Spleen (tissue), 11 donors: Measurements from ENCODE around the gene LEO1. TPM values are rescaled to one million over a fixed set of nuclear protein-coding genes. Genes with fewer than 3 reads are reported as not detected.

Source experiments
- DNase-seq: peaks from one replicate; pipeline ENCODE4 v3.0.0-alpha.2; 2020
- H3K27ac ChIP-seq, 8 donors: fragments of 200-600 bp; sonication (generic) in 7 of 8; 1 replicate in 4 of 8; 2 replicates in 4 of 8; pipeline versions ENCODE4 v1.5.0 to v1.8.0; 2016 to 2021; ENCODE audit warnings: inconsistent platforms in 4 of 8, mild to moderate bottlenecking in 4 of 8, moderate library complexity in 1 of 8
- H3K27me3 ChIP-seq, 7 donors: fragments of 200-600 bp; sonication (generic) in 6 of 7; replicated peaks in 1 of 7; 1 replicate in 4 of 7; 2 replicates in 3 of 7; pipeline versions ENCODE4 v1.5.0 to v1.8.0; 2016 to 2021; ENCODE audit warnings: inconsistent platforms in 3 of 7, mild to moderate bottlenecking in 1 of 7
- H3K36me3 ChIP-seq, 6 donors: fragments of 200-600 bp; sonication (generic) in 5 of 6; 1 replicate in 4 of 6; 2 replicates in 2 of 6; pipeline versions ENCODE4 v1.5.0 to v1.8.0; 2016 to 2021; ENCODE audit warnings: inconsistent platforms in 2 of 6
- H3K4me1 ChIP-seq, 6 donors: fragments of 200-600 bp; sonication (generic) in 5 of 6; 1 replicate in 3 of 6; 2 replicates in 3 of 6; pipeline versions ENCODE4 v1.5.0 to v1.8.0; 2016 to 2021; ENCODE audit warnings: inconsistent platforms in 3 of 6
- H3K4me3 ChIP-seq, 8 donors: fragments of 200-600 bp; sonication (generic) in 7 of 8; 1 replicate in 4 of 8; 2 replicates in 4 of 8; pipeline versions ENCODE4 v1.5.0 to v1.8.0; 2016 to 2021; ENCODE audit warnings: inconsistent platforms in 4 of 8, mild to moderate bottlenecking in 4 of 8, moderate library complexity in 2 of 8
- H3K9me3 ChIP-seq, 8 donors: fragments of 200-600 bp; sonication (generic) in 7 of 8; 1 replicate in 4 of 8; 2 replicates in 4 of 8; pipeline versions ENCODE4 v1.5.0 to v1.8.0; 2016 to 2021; ENCODE audit warnings: inconsistent platforms in 4 of 8
- POLR2A ChIP-seq, 3 donors: fragments of 450-650 bp; IDR thresholded peaks; one replicate each; pipeline ENCODE4 v1.5.1; 2017; ENCODE audit warnings: antibody characterized with exemption in 3 of 3, mild to moderate bottlenecking in 1 of 3
- POLR2AphosphoS5 ChIP-seq, 3 donors: sonication (generic); formaldehyde crosslinking; IDR thresholded peaks; one replicate each; pipeline ENCODE4 v1.5.1; 2017; ENCODE audit warnings: antibody characterized with exemption in 3 of 3
- WGBS, 5 donors: extraction: QIAGEN DNeasy Blood & Tissue Kit in 3 of 5; methylation state at CpG; one replicate each; pipeline versions ENCODE4 v1.1.5 to v1.1.7; 2013 to 2018; 5-methylcytosine and 5-hydroxymethylcytosine counted together
- intact Hi-C: fragments of 100-400 bp; cut with DNase I; formaldehyde crosslinking; loops from one replicate; pipeline ENCODE4 v1.15.0; 2023; ENCODE audit warnings: low total_unique reads
- polyA plus RNA-seq, 3 donors: library from polyadenylated mRNA; stranded (reverse); fragments of 200-250 nt; gene quantifications; one replicate each; pipeline ENCODE4 v1.2.1, GENCODE V29; 2013
- total RNA-seq, 7 donors: library from RNA; depleted of rRNA in 3 of 7; stranded (reverse); fragments of >200 nt in 3 of 7; fragmentation: NEBNext Ultra II Directional in 4 of 7; extraction: Animal tissue kit (Norgen Biotek cat#: 25700) in 4 of 7; gene quantifications; one replicate each; pipeline versions ENCODE4 v1.1.0 to v1.2.1, GENCODE V29; 2016 to 2021
- TF ChIP-seq, protein P1 (sequence below), 11 experiments: fragments of 200-600 bp in 7 of 11; fragments of 450-650 bp in 4 of 11; sonication (generic) in 4 of 11; IDR thresholded peaks in 8 of 11; conservative IDR thresholded peaks in 3 of 11; 1 replicate in 7 of 11; 2 replicates in 4 of 11; pipeline versions ENCODE4 v1.4.0 to v1.8.0; 2016 to 2021; ENCODE audit warnings: antibody characterized with exemption in 11 of 11, inconsistent platforms in 4 of 11, mild to moderate bottlenecking in 1 of 11
- donor health status: healthy with polysubstance abuse.
- donor health status: DM: no; HTN: no; CAD: no; lungs with moderate emphysema.
- donor health status: DM: no; HTN: no; CAD: no.
- donor health status: Bipolar disorder and iron deficiency.
- donor health status: healthy.
- donor health status: DM: no; HTN: no; CAD: no.
- donor health status: DM: yes; HTN: yes; CAD: no.

LEO1 gene
- total and polyA plus RNA-seq, 10 donors, result 7.6 to 19.5 (median 15.5) TPM

DNA sequence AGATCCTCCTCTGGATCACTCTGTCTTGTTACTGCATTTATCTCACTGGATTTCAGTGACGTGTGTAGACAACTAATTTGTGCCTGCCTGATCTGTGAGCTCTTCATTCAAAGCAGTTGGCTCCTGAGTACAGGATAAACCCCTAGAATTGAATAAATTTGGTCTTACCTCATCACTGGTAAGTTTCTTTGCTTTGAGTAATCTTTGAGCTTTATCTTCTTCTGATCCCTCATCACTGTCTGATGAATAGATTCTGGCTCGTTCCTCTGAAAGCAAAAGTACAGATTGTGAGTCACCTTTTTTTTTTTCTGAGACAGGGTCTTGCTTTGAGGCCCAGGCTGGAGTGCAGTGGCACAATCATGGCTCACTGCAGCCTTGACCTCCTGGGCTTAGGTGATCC lies 24.5 kb downstream of the LEO1 start:
- 41 to 96% (median 66%) methylated on average over 2 of the region's 2 CpGs for WGBS, 5 donors
- Histone ChIP-seq H3K4me3 (no peak overlapping the region), H3K9me3 (no peaks in the 10 kb centered on the region), H3K27me3 (no peaks in the 10 kb centered on the region), H3K36me3 (peaks cover 7 to 100% (median 84%) of the 10 kb centered on the region in 6 donors), H3K4me1 (no peaks in the 10 kb centered on the region), H3K27ac (no peak overlapping the region)
- no peak for TF ChIP-seq POLR2A (IDR thresholded peaks at IDR 0.05)
- TF ChIP-seq, protein P1, sequence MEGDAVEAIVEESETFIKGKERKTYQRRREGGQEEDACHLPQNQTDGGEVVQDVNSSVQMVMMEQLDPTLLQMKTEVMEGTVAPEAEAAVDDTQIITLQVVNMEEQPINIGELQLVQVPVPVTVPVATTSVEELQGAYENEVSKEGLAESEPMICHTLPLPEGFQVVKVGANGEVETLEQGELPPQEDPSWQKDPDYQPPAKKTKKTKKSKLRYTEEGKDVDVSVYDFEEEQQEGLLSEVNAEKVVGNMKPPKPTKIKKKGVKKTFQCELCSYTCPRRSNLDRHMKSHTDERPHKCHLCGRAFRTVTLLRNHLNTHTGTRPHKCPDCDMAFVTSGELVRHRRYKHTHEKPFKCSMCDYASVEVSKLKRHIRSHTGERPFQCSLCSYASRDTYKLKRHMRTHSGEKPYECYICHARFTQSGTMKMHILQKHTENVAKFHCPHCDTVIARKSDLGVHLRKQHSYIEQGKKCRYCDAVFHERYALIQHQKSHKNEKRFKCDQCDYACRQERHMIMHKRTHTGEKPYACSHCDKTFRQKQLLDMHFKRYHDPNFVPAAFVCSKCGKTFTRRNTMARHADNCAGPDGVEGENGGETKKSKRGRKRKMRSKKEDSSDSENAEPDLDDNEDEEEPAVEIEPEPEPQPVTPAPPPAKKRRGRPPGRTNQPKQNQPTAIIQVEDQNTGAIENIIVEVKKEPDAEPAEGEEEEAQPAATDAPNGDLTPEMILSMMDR (IDR thresholded peaks at IDR 0.05 in 8 of 11, conservative IDR thresholded peaks at IDR 0.05 in 3 of 11), result no peak
- no peak for TF ChIP-seq POLR2AphosphoS5 (IDR thresholded peaks at IDR 0.05)
- no peak for DNase-seq
- intact Hi-C loops, result no loop called here

DNA sequence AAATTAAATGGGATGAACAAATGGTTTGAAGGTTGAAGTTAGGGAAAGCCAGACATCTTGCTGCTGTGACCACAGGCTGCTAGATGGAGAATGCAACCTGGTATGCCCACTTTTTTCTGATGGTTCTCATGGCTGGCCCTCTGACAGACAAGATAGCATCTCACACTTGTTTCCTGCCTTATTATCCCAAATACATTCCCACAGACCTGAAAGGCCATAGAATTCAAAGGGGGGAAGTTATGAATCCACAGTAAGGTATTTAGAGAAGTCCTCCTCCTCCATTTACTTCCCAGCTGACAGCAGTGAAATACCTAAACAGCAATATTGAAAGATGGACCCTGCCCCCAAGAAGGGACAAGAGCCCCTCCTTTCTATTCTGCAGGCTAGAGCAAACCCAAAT lies 32.4 kb downstream of the LEO1 start:
- Histone ChIP-seq H3K4me1 (peaks cover 0 to 17% (median 7%) of the 10 kb centered on the region in 6 donors), H3K27me3 (no peaks in the 10 kb centered on the region), H3K4me3 (no peak overlapping the region), H3K9me3 (no peaks in the 10 kb centered on the region), H3K36me3 (peaks cover 0 to 99% (median 41%) of the 10 kb centered on the region in 6 donors), H3K27ac (no peak overlapping the region)
- intact Hi-C loops, result no loop called here
- DNase-seq, result no peak
- TF ChIP-seq POLR2A (IDR thresholded peaks at IDR 0.05), result no peak
- TF ChIP-seq, protein P1 (IDR thresholded peaks at IDR 0.05 in 8 of 11, conservative IDR thresholded peaks at IDR 0.05 in 3 of 11), result no peak
- no peak for TF ChIP-seq POLR2AphosphoS5 (IDR thresholded peaks at IDR 0.05)

DNA sequence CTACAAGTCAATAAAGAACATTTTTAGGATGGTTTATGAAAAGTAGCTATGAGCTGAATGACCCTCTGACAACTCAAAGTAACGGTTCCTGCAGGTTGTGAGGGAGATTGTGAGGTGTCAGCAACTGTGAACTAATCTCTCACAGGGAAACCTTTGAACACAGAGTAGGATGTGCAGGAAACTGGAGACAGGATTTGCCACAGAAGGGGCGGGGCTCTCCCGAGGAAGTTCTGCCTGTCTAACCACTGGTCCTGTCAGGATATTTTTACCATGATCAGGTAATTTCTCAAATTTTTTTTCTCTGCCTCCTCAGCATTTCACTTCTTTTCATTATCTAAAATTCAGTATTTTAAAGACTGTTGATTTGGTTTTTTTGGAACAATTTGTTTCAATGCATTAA lies 33.3 kb downstream of the LEO1 start:
- DNase-seq, result no peak
- 76 to 86% (median 80%) methylated on average over 3 of the region's 3 CpGs for WGBS, 5 donors
- intact Hi-C loops, result no loop called here
- TF ChIP-seq POLR2AphosphoS5 (IDR thresholded peaks at IDR 0.05) (no peak), POLR2A (IDR thresholded peaks at IDR 0.05) (no peak)
- TF ChIP-seq, protein P1 (IDR thresholded peaks at IDR 0.05 in 8 of 11, conservative IDR thresholded peaks at IDR 0.05 in 3 of 11), result no peak
- Histone ChIP-seq H3K4me1 (peaks cover 0 to 17% (median 7%) of the 10 kb centered on the region in 6 donors), H3K36me3 (peaks cover 0 to 99% (median 37%) of the 10 kb centered on the region in 6 donors), H3K4me3 (no peak overlapping the region), H3K9me3 (no peaks in the 10 kb centered on the region), H3K27me3 (no peaks in the 10 kb centered on the region), H3K27ac (no peak overlapping the region)

GRCh38 chr15:51936105-51936478 lies 35.5 kb downstream of the LEO1 start:
- WGBS, 5 donors, result 79 to 94% (median 87%) methylated on average over 2 of the region's 2 CpGs
- Histone ChIP-seq H3K4me3 (no peak overlapping the region), H3K9me3 (no peaks in the 10 kb centered on the region), H3K27ac (peak overlapping the region in 2 of 8 donors; percentile 14 to 48), H3K36me3 (peaks cover 0 to 99% (median 22%) of the 10 kb centered on the region in 6 donors), H3K4me1 (peaks cover 0 to 17% (median 7%) of the 10 kb centered on the region in 6 donors), H3K27me3 (no peaks in the 10 kb centered on the region)
- no peak for DNase-seq
- intact Hi-C loops, result no loop called here
- TF ChIP-seq POLR2AphosphoS5 (IDR thresholded peaks at IDR 0.05) (no peak), POLR2A (IDR thresholded peaks at IDR 0.05) (no peak)
- TF ChIP-seq, protein P1 (IDR thresholded peaks at IDR 0.05 in 8 of 11, conservative IDR thresholded peaks at IDR 0.05 in 3 of 11), result no peak
